GM18870 (cell line): Measurements from ENCODE around the gene CHD5.

ENCODE experiments used
- ATAC-seq: cut with Tn5 transposase; IDR thresholded peaks from one replicate; pipeline ENCODE4 v1.9.1; 2021; ENCODE audit warnings: moderate library complexity; ENCODE audit not compliant: unreplicated experiment

Gene CHD5

DNA sequence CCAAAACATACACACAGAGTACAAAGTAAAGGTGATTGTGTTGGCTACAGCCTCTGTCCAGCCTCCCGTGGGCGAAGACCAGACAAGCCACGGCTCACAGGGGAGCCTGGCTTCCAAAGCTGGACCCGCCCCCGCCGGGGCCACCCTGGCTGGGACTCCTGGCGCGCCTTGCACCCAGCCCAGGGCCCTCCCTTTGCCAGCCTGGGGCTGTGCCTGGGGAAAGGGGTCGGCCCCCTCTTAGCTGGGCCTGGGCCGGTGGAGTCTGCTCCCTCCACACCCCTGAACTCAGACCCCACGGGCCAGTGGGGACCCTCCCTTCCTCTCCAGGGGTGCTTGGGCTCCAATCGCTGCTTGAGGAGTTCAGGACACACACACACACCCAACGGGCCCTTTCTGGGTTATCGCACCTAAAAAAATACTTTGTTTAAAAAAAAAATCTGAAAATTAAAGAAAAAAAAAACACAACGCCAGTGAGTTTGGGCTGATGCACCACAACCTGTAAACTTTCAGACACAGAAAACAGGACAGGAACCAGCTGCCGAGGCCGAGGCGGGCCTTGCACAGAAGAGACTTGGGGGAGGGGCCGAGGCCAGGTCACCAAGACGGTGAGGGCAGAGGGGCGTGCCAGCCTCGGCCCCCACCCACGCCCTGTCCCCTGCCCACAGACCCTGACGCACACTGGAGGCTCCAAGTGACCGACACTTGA lies 78.1 kb downstream of the CHD5 start:
- no peak for ATAC-seq

DNA sequence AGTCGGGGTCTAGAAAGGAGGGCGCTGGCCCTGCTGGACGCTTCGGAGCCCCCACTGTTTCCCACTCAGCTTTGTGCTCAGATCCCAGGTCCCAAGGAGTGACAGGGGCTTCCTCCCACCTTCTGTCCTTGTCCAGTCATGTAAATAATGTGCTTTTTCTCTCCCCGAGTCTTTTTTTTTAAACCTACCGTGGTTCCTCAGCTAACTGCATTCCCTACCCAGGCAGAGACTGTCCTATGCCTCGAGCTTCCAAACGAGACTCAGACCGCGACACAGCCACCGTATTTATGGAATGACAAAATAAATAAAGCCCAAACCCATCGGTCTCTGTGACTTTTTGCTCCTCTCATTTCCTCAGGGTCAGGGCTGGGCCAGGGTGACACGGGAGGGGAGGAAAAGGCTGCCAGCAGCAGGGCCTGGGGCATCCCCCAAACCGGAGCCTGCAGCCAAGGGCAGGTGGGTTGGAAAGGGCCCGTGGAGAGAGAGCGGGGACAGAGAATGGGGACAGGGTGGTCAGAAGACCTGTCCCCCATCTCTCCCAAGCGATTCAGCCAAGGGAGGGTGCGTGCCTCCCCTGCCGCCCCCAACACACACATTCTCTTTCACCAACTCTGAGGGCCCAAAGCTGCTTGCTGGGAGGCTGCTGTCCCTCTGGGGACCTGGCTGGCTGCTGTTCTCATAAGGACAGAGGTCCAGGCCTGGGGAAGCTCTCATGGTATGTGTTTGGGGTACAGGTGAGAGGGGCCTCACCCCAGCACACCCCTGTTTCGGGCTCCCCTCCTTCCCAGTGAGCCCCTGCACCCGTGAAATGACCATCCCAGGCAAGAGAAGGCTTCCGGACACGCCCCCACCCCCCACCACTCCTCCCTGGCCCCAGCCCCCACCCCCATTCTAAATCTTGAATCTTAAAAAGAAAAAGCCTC lies 79.0 kb downstream of the CHD5 start:
- ATAC-seq: no peak

GRCh38 chr1:6099787-6100765 lies 80.0 kb downstream of the CHD5 start:
- no peak for ATAC-seq

DNA sequence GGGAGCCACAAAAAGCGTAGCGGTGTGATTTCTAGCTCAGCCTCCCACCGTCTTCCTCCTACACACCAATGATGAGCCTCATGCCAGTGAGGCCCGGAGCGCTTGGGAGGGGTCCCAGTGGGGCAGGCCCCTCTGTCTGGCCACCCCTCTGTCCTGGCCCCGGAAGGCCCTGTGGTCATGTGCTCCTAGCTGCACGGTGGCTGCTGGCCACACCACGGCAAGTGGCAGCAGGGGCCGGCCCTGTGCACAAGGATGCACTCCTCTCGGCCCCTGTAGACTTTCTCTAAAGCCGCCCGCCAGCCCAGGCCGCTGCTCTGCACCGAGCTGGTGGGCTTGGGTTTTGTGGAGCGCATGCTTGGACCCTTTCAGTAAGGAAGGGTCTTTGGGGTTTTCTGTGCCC lies 80.8 kb downstream of the CHD5 start:
- ATAC-seq: no peak

- no peak for ATAC-seq
Observed at GRCh38 chr1:6098303-6099215, 81.6 kb downstream of the CHD5 start.

GRCh38 chr1:6097824-6098223 lies 82.3 kb downstream of the CHD5 start:
- no peak for ATAC-seq

GRCh38 chr1:6097117-6097595 lies 83.0 kb downstream of the CHD5 start:
- ATAC-seq: no peak

DNA sequence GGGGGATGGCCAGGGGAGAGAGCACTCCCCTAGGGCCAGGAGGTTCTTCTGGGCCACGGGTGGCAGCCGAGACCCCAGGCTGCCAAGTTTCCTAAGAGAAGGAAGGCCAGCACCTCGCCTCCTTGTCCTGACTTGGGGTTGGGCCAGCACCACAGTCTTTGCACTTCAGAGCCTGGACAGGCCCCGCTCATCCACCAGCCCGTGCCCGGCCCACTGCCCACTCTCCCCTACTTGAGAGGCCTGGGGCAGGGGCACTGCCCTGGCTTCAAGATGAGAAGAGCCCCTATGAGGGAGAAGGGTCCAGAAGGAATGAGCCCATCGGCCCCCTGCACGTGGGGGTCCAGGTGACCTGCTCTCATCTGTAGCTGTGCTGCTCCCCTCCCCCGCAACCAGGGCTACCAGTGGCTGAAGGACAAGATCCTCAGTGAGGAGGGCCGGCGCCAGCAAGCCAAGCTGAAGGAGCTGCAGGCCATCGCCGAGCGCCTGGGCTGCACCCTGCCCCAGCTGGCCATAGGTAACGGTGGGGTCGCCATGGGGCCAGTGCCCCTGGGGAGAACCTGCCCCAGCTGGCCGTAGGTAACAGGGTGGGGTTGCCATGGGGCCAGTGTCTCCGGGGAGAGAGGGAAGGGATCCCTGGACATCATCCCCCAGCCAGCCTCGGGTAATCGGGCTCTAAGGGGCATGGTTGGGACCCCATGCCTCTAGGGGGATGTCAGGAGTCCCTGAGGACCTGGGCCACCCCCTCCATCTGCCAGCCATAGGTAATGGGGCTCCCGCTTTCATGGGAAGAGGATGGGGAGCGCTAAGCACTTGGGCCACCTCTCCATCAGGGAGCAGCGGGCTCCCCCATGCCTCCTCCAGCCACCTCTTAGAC lies 83.6 kb downstream of the CHD5 start:
- no peak for ATAC-seq

- ATAC-seq: no peak
Observed at GRCh38 chr1:6095511-6096242, 84.4 kb downstream of the CHD5 start.

GRCh38 chr1:6094801-6095505 lies 85.2 kb downstream of the CHD5 start:
- no peak for ATAC-seq

GRCh38 chr1:6094246-6094645 lies 85.9 kb downstream of the CHD5 start:
- ATAC-seq: no peak

- ATAC-seq: no peak
Observed at GRCh38 chr1:6093611-6094010, 86.5 kb downstream of the CHD5 start.

GRCh38 chr1:6093071-6093470 lies 87.0 kb downstream of the CHD5 start:
- no peak for ATAC-seq

DNA sequence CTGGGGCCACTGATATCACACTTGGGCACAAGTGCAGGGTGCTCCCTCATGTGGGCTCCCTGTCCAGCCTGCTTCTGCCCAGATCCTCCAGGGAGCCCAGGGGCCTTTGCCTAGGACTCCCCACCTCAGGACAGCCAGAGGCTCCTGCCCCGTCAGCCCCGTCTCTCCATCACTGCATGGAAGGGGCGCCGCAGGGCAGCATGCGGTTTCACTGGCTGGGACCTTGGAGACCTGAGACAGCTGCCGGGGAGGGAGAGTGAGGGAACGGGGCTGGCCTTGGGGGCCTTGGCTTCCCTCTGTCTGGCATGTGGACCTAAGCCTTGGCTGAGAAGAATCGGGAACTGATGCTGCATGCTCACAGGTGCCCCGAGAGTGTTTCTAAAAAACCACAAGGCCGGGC lies 87.9 kb downstream of the CHD5 start:
- ATAC-seq: no peak

GRCh38 chr1:6091823-6092109 lies 88.4 kb downstream of the CHD5 start:
- no peak for ATAC-seq

DNA sequence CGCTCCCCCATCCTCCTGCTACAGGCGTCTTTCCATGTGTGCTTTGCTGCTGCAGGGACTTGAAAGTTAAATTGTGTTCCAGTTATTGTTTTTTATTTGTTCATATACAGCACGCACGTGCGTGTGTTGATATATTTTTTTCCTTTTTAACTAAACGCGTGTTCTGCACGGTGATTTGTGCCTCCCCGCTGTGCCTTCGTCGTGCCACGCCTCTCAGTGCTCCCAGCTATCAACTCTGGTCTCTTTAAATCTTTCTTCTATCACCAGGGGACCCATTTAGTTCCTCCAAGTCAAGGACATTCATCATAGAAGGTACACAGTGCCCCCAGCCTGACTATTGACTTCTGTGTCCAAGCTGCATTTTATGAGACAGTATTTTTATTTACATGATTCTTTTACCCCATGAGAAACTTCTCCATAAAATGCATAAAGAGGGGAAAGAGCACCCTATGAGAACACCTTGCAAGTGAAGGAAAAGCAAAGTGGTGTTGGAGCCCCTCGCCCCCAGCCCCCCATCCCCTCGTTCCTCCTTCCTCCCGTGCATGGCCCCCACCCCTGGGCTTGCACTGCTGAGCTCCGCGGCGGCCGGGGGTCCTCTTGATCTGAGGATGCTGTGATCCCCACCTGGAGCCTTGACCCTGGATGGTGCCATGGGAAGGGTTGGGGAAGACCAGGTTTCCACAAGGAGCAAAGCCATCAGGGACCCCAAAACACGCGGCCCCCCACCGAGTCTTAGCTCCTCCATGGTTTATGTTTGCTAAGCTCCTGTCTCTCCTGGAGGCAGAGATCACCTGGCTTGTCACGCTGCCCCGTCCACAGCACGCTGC lies 88.9 kb downstream of the CHD5 start:
- no peak for ATAC-seq

DNA sequence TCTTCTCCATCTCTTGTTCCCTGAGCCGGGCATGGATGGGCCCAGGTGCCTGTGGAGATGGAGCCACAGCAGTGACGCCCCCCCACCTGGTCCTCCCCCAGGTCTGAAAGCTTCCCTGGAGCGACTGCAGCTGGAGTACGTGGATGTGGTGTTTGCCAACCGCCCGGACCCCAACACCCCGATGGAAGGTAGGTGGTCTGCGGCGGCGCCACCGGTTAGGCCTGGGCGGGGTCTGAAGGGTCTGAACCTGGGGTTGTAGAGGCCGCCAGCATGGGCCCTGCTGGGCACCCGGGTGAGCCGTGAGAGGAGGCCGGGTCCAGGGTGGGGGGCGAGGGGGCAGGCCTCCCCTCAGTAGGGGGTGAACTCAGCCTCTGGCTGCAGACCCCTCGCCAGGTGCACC lies 89.8 kb downstream of the CHD5 start:
- no peak for ATAC-seq
